ENCODE results near the gene RUNX3. TPM values are rescaled to one million over a fixed set of nuclear protein-coding genes. Genes with fewer than 3 reads are reported as not detected.

Gene RUNX3
- total and polyA plus RNA-seq, 8 donors = 0.29 to 6.1 (median 2.6) TPM; not detected in 1

DNA sequence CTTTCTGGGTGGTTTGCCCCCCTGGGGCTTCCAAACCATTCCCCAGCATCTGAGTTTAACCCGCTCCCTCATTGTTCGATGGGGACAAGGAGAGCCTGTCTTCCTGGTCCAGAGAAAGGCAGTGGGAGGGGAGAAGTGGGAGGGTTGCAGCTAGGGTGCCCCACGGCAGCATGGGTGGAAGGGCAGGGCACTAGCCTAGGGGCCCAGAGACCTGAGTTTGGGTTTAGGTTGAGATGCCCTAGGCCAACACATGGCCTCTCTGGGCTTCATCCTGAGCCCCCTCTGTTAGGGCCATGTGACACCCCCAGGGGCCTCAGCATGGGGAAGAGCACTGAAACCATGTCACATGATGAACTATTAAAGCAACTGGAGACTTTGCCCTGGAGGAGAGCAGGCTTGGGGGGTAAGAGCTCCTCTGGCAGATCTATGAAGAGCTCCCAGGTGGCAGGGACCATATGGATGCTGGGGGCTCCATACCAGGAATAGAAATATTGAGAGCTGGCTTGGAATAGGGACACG, 9.7 kb upstream of the RUNX3 start:
- no peak overlapping the region for H3K27ac ChIP-seq
- no peak overlapping the region for H3K4me3 ChIP-seq
- TF ChIP-seq EP300 (IDR thresholded peaks at IDR 0.05) (no peak), POLR2AphosphoS5 (IDR thresholded peaks at IDR 0.05) (no peak), POLR2A (IDR thresholded peaks at IDR 0.05) (no peak)
- TF ChIP-seq, protein P1, sequence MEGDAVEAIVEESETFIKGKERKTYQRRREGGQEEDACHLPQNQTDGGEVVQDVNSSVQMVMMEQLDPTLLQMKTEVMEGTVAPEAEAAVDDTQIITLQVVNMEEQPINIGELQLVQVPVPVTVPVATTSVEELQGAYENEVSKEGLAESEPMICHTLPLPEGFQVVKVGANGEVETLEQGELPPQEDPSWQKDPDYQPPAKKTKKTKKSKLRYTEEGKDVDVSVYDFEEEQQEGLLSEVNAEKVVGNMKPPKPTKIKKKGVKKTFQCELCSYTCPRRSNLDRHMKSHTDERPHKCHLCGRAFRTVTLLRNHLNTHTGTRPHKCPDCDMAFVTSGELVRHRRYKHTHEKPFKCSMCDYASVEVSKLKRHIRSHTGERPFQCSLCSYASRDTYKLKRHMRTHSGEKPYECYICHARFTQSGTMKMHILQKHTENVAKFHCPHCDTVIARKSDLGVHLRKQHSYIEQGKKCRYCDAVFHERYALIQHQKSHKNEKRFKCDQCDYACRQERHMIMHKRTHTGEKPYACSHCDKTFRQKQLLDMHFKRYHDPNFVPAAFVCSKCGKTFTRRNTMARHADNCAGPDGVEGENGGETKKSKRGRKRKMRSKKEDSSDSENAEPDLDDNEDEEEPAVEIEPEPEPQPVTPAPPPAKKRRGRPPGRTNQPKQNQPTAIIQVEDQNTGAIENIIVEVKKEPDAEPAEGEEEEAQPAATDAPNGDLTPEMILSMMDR (IDR thresholded peaks at IDR 0.05) = no peak
- H3K9me3 ChIP-seq = no peaks in the 10 kb centered on the region
- no peak for DNase-seq
- no peaks in the 10 kb centered on the region for H3K4me1 ChIP-seq
- 58 to 76% (median 66%) methylated on average over 4 of the region's 4 CpGs for WGBS, 5 donors
- H3K27me3 ChIP-seq = peaks cover 0 to 19% (median 5%) of the 10 kb centered on the region in 3 donors
- no peaks in the 10 kb centered on the region for H3K36me3 ChIP-seq
- intact Hi-C loops (cut with DNase I; ENCODE audit: low total_unique reads) = loop anchor here (10.0 kb wide), 1 partner anchor 265 kb away; no protein-coding TSS in a partner anchor

DNA sequence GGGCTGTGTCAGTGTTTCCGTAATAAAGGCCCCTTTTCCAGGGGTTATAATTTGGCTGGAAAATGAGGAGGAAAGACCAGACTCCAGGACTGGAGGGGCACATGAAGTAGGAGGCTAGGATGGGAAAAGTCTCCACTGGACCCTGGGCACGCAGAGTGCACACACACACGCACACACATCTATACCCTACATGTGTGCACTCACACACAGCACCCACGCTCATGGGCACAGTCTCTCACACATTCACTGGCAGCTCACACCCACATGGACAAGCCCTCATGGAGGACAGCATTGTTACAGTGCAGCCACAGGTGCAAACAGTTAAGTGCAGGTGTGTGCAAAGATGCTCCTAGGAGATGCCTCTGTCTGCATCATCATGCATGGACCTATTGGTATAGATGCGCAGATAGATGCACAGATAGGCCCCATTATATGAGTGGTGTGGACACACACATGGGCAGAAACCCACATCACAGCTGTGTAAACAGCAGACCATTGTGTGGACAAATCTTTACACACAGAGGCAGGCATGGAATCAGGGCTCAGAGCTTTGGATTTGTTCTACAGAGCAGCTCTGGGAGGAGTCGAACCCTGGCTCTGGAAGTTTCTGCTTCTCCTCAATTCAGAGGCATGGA, 9.1 kb upstream of the RUNX3 start:
- no peak for DNase-seq
- no peaks in the 10 kb centered on the region for H3K9me3 ChIP-seq
- no peak overlapping the region for H3K27ac ChIP-seq
- H3K36me3 ChIP-seq = no peaks in the 10 kb centered on the region
- no peak overlapping the region for H3K4me3 ChIP-seq
- 78 to 83% (median 79%) methylated on average over 6 of the region's 6 CpGs for WGBS, 5 donors
- TF ChIP-seq POLR2AphosphoS5 (IDR thresholded peaks at IDR 0.05) = no peak
- TF ChIP-seq, protein P1 (IDR thresholded peaks at IDR 0.05) = no peak
- TF ChIP-seq POLR2A (IDR thresholded peaks at IDR 0.05) = no peak
- no peak for TF ChIP-seq EP300 (IDR thresholded peaks at IDR 0.05)
- H3K27me3 ChIP-seq = peaks cover under 1 to 24% (median 11%) of the 10 kb centered on the region in 3 donors
- intact Hi-C loops (cut with DNase I; ENCODE audit: low total_unique reads) = loop anchor here (10.0 kb wide), 1 partner anchor 266 kb away; no protein-coding TSS in a partner anchor
- no peaks in the 10 kb centered on the region for H3K4me1 ChIP-seq

DNA sequence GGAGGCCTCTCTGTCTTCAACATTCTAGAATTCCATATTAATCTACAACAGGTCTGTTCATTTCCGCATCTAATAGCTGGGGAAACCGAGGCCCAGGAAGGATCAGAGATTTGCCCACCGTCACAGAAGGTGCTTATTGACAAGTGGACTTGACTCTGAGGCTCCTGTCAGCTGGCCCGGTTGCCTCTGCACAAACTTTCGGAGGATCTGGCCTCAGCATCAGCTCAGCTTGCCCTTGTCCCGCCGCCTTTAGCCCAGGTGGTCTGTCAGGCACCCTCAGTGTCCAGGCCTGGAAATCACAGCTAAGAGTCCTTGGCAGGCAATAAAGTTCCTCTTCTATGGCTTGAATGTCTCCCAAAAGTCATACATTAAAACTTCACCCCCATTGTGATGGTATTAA, 8.2 kb upstream of the RUNX3 start:
- Histone ChIP-seq H3K4me3 (no peak overlapping the region), H3K36me3 (no peaks in the 10 kb centered on the region), H3K4me1 (no peaks in the 10 kb centered on the region), H3K27me3 (peaks cover 8 to 33% (median 19%) of the 10 kb centered on the region in 3 donors), H3K9me3 (no peaks in the 10 kb centered on the region), H3K27ac (no peak overlapping the region)
- no peak for DNase-seq
- 93 to 100% (median 96%) methylated on average over 6 to 7 of the region's 7 CpGs for WGBS, 5 donors
- intact Hi-C loops (cut with DNase I; ENCODE audit: low total_unique reads) = loop anchor here (10.0 kb wide), 1 partner anchor 267 kb away; no protein-coding TSS in a partner anchor
- TF ChIP-seq EP300 (IDR thresholded peaks at IDR 0.05) = no peak
- TF ChIP-seq POLR2A (IDR thresholded peaks at IDR 0.05) = no peak
- TF ChIP-seq, protein P1 (IDR thresholded peaks at IDR 0.05) = no peak
- TF ChIP-seq POLR2AphosphoS5 (IDR thresholded peaks at IDR 0.05) = no peak

DNA sequence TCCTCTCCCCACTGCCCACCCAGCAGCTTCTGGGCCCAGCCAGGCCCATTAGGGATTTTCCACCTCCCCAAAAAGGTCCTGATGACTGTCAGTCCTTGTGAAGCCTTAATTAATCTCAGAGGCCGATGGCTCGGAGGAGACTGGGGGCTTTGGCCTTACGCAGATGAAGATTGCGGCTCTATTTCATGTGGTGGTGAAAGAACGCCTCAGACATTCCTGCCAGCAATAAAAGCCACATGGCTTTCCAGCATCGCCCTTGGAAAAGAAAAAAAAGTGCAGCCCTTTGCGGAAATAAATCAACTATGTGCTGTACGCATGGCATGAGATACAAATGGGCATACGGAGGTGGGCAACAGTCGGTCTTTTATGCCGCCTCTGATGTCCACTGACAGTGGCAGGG, 6.6 kb upstream of the RUNX3 start:
- Histone ChIP-seq H3K4me1 (peaks cover 8 to 11% (median 10%) of the 10 kb centered on the region in 4 donors), H3K36me3 (no peaks in the 10 kb centered on the region), H3K4me3 (no peak overlapping the region), H3K9me3 (no peaks in the 10 kb centered on the region), H3K27ac (no peak overlapping the region), H3K27me3 (peaks cover 13 to 45% (median 35%) of the 10 kb centered on the region in 3 donors)
- intact Hi-C loops (cut with DNase I; ENCODE audit: low total_unique reads) = loop anchor here (10.0 kb wide), 1 partner anchor 268 kb away; no protein-coding TSS in a partner anchor
- DNase-seq = no peak
- TF ChIP-seq POLR2AphosphoS5 (IDR thresholded peaks at IDR 0.05) (no peak), EP300 (IDR thresholded peaks at IDR 0.05) (no peak), POLR2A (IDR thresholded peaks at IDR 0.05) (no peak)
- TF ChIP-seq, protein P1 (IDR thresholded peaks at IDR 0.05) = no peak
- WGBS, 5 donors = 83 to 93% (median 90%) methylated on average over 11 of the region's 11 CpGs
